Nephron progenitor cell (in vitro differentiated cells): ENCODE results near the gene VPS8.

Experiments
- DNase-seq: peaks from one replicate; pipeline ENCODE4 v3.0.0; 2021
- H3K27ac Mint-ChIP-seq: 2 replicates; pipeline ENCODE4 v1.8.0; 2021; ENCODE audit warnings: mild to moderate bottlenecking, moderate library complexity, mixed read lengths
- H3K27me3 Mint-ChIP-seq: 2 replicates; pipeline ENCODE4 v1.8.0; 2021; ENCODE audit warnings: mild to moderate bottlenecking, low read depth, mixed read lengths; ENCODE audit not compliant: poor library complexity
- H3K36me3 Mint-ChIP-seq: 2 replicates; pipeline ENCODE4 v1.8.0; 2021; ENCODE audit warnings: low read depth, mixed read lengths
- H3K4me1 Mint-ChIP-seq: 2 replicates; pipeline ENCODE4 v1.8.0; 2021; ENCODE audit warnings: mixed read lengths
- H3K4me3 Mint-ChIP-seq: 2 replicates; pipeline ENCODE4 v1.8.0; 2021; ENCODE audit warnings: mild to moderate bottlenecking, moderate library complexity, mixed read lengths
- H3K9me3 Mint-ChIP-seq: 2 replicates; pipeline ENCODE4 v1.8.0; 2021; ENCODE audit warnings: mild to moderate bottlenecking, moderate library complexity, mixed read lengths
- TF ChIP-seq, protein P1 (sequence below): fragments of 200-600 bp; sonication (generic); IDR thresholded peaks from 2 replicates; pipeline ENCODE4 v1.5.0; 2021; ENCODE audit warnings: antibody characterized with exemption

The VPS8 gene

DNA sequence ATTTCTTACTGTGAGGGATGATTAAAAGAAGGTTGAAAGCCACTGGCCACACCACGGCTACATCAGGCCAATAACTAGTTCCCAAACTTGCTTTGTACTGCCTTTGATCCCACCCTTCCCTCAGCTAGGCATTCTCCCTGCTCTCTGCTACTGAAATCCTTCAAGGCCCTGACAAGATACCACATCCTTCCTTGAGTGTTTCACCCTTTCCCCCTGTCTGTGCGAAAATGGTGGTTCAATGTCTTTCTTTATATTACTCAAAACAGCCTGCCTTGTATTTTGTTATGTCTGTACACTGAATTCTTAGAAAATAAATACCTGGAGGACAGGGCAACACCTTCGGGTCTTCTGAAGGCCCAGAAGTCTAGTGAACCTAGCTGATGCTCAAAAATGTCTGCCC lies 932 bp upstream of the VPS8 start:
- Mint-ChIP-seq H3K4me1 (peaks cover 48% of the 10 kb centered on the region), H3K4me3 (no peak overlapping the region), H3K27ac (peak overlapping the region; percentile 64), H3K36me3 (no peaks in the 10 kb centered on the region), H3K9me3 (no peaks in the 10 kb centered on the region), H3K27me3 (peaks cover 10% of the 10 kb centered on the region)
- TF ChIP-seq, protein P1, sequence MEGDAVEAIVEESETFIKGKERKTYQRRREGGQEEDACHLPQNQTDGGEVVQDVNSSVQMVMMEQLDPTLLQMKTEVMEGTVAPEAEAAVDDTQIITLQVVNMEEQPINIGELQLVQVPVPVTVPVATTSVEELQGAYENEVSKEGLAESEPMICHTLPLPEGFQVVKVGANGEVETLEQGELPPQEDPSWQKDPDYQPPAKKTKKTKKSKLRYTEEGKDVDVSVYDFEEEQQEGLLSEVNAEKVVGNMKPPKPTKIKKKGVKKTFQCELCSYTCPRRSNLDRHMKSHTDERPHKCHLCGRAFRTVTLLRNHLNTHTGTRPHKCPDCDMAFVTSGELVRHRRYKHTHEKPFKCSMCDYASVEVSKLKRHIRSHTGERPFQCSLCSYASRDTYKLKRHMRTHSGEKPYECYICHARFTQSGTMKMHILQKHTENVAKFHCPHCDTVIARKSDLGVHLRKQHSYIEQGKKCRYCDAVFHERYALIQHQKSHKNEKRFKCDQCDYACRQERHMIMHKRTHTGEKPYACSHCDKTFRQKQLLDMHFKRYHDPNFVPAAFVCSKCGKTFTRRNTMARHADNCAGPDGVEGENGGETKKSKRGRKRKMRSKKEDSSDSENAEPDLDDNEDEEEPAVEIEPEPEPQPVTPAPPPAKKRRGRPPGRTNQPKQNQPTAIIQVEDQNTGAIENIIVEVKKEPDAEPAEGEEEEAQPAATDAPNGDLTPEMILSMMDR, result no peak
- no peak for DNase-seq

DNA sequence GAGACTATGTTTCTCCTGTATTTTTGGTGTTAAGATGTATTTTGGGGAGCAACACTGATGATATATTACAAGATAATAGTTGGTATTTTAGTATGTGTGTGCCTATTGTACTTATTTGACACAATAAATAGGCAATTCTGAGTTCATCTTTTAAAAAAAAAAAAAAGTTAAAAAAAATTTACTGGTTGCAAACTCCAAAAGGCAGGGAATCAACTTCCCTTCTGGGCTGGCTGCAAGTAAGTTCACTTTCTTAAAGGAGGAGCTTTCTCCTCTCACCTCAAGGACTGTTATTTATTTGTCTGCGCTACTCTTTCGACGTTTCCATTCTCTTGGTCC lies 335 bp upstream of the VPS8 start:
- DNase-seq, result no peak
- peaks cover 4% of the 10 kb centered on the region for H3K36me3 Mint-ChIP-seq
- H3K4me1 Mint-ChIP-seq, result peaks cover 42% of the 10 kb centered on the region
- peak overlapping the region; percentile 68 for H3K27ac Mint-ChIP-seq
- TF ChIP-seq, protein P1, result no peak
- H3K4me3 Mint-ChIP-seq, result peak overlapping the region; percentile 96
- peaks cover 10% of the 10 kb centered on the region for H3K27me3 Mint-ChIP-seq
- no peaks in the 10 kb centered on the region for H3K9me3 Mint-ChIP-seq

DNA sequence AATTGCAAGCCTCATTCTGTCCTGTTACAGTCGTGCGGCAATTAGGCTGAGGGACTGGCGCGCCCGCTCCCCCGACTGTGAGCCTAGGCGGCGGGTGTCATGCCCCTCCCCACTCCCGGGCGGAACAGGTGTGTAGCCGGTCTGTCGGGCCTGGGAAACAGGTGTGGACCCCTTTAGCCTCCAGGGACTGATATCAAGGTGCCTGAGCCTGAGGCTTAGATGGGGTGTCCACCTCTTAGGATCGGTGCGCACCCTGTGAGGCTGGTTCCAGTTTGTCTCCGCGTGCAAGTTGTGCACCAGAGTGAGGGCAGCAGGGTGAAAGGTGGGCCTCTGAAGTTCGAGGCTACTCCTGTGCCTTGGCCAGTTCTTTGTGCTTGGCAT lies 686 bp downstream of the VPS8 start:
- peak; percentile 25 for DNase-seq
- Mint-ChIP-seq H3K27me3 (peaks cover 10% of the 10 kb centered on the region), H3K4me3 (peak overlapping the region; percentile 96), H3K9me3 (no peaks in the 10 kb centered on the region), H3K27ac (no peak overlapping the region), H3K36me3 (peaks cover 9% of the 10 kb centered on the region), H3K4me1 (peaks cover 36% of the 10 kb centered on the region)
- TF ChIP-seq, protein P1, result no peak

DNA sequence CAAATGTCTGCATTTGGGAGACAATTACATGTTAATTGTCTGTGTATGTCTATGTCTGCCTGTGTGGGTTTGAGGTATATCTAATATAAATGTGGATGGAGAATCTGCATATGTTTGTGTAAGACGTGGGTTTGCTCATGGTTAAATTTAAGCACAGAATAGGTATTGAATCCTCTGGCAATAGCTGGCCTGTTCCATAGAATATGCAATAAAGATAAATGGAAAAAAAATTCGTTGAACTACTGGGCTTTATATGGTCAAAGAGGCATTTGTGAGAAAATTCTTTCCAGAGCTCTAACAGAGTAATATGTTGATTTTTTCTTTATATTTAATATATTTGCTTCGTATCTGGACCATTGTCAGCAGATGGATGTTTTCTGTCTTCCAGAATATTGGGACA lies 1.4 kb downstream of the VPS8 start:
- H3K4me3 Mint-ChIP-seq, result peak overlapping the region; percentile 96
- no peak for DNase-seq
- H3K27ac Mint-ChIP-seq, result no peak overlapping the region
- H3K36me3 Mint-ChIP-seq, result peaks cover 14% of the 10 kb centered on the region
- peaks cover 10% of the 10 kb centered on the region for H3K27me3 Mint-ChIP-seq
- TF ChIP-seq, protein P1, result no peak
- H3K4me1 Mint-ChIP-seq, result peaks cover 28% of the 10 kb centered on the region
- H3K9me3 Mint-ChIP-seq, result no peaks in the 10 kb centered on the region

DNA sequence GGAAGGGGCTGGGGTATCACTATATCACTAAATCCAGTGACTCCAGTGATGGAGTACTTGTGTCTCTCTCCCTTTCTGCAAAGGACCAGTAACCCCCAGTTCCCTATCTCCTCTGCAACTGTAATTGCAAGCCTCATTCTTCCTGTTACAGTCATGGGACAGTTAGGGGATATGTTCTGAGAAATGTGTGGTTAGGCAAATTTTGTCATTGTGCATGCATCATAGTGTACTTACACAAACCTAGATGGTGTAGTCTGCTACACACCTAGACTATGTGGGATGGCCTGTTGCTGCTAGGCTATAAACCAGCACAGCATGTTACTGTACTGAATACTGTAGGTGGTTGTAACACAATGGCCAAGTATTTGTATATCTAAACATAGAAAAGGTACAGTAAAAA lies 2.2 kb downstream of the VPS8 start:
- Mint-ChIP-seq H3K9me3 (no peaks in the 10 kb centered on the region), H3K27me3 (peaks cover 10% of the 10 kb centered on the region), H3K36me3 (peaks cover 14% of the 10 kb centered on the region), H3K4me1 (peaks cover 28% of the 10 kb centered on the region), H3K27ac (no peak overlapping the region), H3K4me3 (peak overlapping the region; percentile 96)
- TF ChIP-seq, protein P1, result no peak
- DNase-seq, result no peak

DNA sequence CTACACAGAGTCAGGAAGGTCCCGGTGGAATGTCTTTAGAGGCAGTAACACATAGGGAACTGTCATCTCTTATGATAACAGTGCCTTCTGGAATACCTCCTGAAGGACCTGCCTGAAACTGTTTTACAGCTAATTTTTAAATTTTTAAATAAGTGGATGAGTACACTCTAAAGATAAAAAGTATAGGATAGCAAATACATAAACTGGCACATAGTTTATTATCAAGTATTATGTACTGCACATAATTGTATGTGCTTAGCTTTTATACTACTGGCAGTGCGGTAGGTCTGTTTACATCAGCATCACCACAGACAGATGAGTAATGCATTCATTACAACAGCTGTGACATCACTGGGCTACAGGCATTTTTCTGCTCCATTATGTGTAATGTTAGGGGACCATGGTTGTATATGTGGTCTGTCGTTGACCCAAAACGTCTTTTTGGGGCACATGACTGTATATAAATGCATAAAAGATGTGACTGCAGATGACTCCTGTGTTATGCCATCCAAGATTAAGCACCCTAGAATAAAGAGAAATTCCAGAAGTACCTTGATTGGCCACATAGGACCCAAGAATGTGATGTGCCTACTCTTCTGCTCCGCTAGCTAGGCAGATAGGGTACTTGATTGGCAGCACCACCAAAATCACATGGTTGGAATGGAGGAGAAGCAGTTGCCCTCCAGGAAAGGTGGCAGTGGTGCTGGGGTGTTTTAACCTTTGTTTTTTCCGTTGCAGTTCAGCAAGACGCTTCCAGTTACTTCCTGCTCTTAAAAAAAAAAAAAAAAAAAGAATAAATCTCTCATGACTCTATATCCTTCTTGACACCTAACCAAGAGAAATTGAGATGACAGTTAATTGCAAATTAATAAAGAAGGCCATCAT lies 3.3 kb downstream of the VPS8 start:
- no peak overlapping the region for H3K4me3 Mint-ChIP-seq
- H3K9me3 Mint-ChIP-seq, result no peaks in the 10 kb centered on the region
- peaks cover 16% of the 10 kb centered on the region for H3K36me3 Mint-ChIP-seq
- no peak for DNase-seq
- peaks cover 10% of the 10 kb centered on the region for H3K27me3 Mint-ChIP-seq
- peaks cover 28% of the 10 kb centered on the region for H3K4me1 Mint-ChIP-seq
- TF ChIP-seq, protein P1, result no peak
- H3K27ac Mint-ChIP-seq, result no peak overlapping the region
